ENCODE results near the gene CHD9. TPM values are rescaled to one million over a fixed set of nuclear protein-coding genes. Genes with fewer than 3 reads are reported as not detected.

The CHD9 gene
- total RNA-seq, 1 experiment from 2014 or later: 25.4 TPM

DNA sequence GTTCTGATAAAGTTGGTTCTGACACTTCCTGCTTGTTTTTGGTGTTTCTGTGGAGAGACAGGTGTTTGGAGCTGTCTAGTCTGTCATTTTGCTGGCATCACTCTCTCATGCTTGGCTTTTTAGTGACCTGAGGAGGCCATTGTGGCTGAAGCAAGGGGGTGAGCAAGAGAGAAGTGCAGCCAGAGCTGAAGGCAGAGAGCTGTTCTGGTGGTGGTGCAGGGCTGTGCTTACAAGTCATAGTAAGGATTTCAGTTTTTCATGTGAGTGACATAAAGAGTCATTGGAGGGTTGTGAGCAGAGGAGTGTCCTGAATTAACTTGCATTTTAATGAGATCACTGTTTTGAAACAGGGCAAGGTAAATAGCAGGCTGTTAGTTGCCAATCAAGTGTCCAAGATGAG is 97.5 kb downstream of the CHD9 start:
- in situ Hi-C loops (cut with HindIII; ENCODE audit: low pct_unique_long_range_greater_than_20kb, low sequenced_read_pairs): no loop called here
- POLR2A ChIA-PET: no interaction called here
- no peak for DNase-seq (ENCODE audit: low read depth, low spot score)

DNA sequence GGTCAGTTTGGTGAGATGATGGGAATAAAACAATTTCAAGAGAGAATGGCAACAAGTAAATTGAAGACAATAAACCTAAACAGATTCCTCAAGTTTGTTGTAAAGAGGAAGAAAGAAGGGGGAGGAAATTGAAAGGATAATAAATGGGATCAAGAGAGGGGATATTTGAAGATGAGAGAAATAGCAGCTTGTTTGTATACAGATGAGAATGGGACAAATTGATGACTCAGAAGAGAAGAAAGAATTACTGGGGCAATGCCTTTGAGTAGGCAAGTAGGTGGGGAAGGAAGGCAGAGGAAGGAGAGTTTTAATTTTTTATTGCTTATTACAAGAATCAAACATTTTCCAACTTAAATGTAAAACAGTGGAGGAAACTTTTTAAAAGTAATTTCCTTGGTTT is 98.3 kb downstream of the CHD9 start:
- Histone ChIP-seq H3K9me3 (ENCODE audit: control insufficient read depth, insufficient read depth, low read depth, low read length) (peaks cover 4% of the 10 kb centered on the region; the same call in 1 of the 2 replicates), H3K4me3 (ENCODE audit: low read depth in 2 of 2, low read length in 2 of 2) (no peak overlapping the region), H3K27ac (ENCODE audit: low read length) (no peak overlapping the region), H3K36me3 (ENCODE audit: control insufficient read depth, insufficient read depth, low read length) (peaks cover 2% of the 10 kb centered on the region), H3K4me1 (ENCODE audit: control insufficient read depth, insufficient read depth, low read length) (no peaks in the 10 kb centered on the region), H3K27me3 (ENCODE audit: control insufficient read depth, insufficient read depth, low read length) (no peaks in the 10 kb centered on the region)
- ChIA-PET CTCF (no interaction called here), POLR2A (no interaction called here)
- intact Hi-C loops (cut with micrococcal nuclease; ENCODE audit: unreplicated experiment): no loop called here
- ATAC-seq (no peak), DNase-seq (ENCODE audit: low read depth, low spot score) (no peak)
- BruUV-seq (replicated peaks): no TSS peak
- TF ChIP-seq, protein P1, sequence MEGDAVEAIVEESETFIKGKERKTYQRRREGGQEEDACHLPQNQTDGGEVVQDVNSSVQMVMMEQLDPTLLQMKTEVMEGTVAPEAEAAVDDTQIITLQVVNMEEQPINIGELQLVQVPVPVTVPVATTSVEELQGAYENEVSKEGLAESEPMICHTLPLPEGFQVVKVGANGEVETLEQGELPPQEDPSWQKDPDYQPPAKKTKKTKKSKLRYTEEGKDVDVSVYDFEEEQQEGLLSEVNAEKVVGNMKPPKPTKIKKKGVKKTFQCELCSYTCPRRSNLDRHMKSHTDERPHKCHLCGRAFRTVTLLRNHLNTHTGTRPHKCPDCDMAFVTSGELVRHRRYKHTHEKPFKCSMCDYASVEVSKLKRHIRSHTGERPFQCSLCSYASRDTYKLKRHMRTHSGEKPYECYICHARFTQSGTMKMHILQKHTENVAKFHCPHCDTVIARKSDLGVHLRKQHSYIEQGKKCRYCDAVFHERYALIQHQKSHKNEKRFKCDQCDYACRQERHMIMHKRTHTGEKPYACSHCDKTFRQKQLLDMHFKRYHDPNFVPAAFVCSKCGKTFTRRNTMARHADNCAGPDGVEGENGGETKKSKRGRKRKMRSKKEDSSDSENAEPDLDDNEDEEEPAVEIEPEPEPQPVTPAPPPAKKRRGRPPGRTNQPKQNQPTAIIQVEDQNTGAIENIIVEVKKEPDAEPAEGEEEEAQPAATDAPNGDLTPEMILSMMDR (IDR thresholded peaks at IDR 0.05): no peak
- no peak for TF ChIP-seq POLR2AphosphoS5 (IDR thresholded peaks at IDR 0.05; ENCODE audit: low read depth, low read length)
- TF ChIP-seq, protein P2, sequence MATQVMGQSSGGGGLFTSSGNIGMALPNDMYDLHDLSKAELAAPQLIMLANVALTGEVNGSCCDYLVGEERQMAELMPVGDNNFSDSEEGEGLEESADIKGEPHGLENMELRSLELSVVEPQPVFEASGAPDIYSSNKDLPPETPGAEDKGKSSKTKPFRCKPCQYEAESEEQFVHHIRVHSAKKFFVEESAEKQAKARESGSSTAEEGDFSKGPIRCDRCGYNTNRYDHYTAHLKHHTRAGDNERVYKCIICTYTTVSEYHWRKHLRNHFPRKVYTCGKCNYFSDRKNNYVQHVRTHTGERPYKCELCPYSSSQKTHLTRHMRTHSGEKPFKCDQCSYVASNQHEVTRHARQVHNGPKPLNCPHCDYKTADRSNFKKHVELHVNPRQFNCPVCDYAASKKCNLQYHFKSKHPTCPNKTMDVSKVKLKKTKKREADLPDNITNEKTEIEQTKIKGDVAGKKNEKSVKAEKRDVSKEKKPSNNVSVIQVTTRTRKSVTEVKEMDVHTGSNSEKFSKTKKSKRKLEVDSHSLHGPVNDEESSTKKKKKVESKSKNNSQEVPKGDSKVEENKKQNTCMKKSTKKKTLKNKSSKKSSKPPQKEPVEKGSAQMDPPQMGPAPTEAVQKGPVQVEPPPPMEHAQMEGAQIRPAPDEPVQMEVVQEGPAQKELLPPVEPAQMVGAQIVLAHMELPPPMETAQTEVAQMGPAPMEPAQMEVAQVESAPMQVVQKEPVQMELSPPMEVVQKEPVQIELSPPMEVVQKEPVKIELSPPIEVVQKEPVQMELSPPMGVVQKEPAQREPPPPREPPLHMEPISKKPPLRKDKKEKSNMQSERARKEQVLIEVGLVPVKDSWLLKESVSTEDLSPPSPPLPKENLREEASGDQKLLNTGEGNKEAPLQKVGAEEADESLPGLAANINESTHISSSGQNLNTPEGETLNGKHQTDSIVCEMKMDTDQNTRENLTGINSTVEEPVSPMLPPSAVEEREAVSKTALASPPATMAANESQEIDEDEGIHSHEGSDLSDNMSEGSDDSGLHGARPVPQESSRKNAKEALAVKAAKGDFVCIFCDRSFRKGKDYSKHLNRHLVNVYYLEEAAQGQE (IDR thresholded peaks at IDR 0.05; ENCODE audit: insufficient read depth in 1 of 2, low read depth in 2 of 2, low read length in 1 of 2): no peak
- no peak for TF ChIP-seq SIN3A (IDR thresholded peaks at IDR 0.05; ENCODE audit: borderline replicate concordance, insufficient read depth, low read depth, low read length)
- no peak for TF ChIP-seq TCF7L2 (IDR thresholded peaks at IDR 0.05; ENCODE audit: low read depth, low read length)
- in situ Hi-C loops (cut with HindIII; ENCODE audit: low pct_unique_long_range_greater_than_20kb, low sequenced_read_pairs): no loop called here

More for the DNA sequence above, 97.5 kb downstream of the CHD9 start:
- H3K27ac ChIP-seq (ENCODE audit: low read length): no peak overlapping the region
- H3K27me3 ChIP-seq (ENCODE audit: control insufficient read depth, insufficient read depth, low read length): no peaks in the 10 kb centered on the region
- H3K36me3 ChIP-seq (ENCODE audit: control insufficient read depth, insufficient read depth, low read length): peaks cover 2% of the 10 kb centered on the region
- CTCF ChIA-PET: no interaction called here
- H3K4me1 ChIP-seq (ENCODE audit: control insufficient read depth, insufficient read depth, low read length): no peaks in the 10 kb centered on the region
- intact Hi-C loops (cut with micrococcal nuclease; ENCODE audit: unreplicated experiment): no loop called here
- TF ChIP-seq TCF7L2 (IDR thresholded peaks at IDR 0.05; ENCODE audit: low read depth, low read length) (no peak), SIN3A (IDR thresholded peaks at IDR 0.05; ENCODE audit: borderline replicate concordance, insufficient read depth, low read depth, low read length) (no peak), POLR2AphosphoS5 (IDR thresholded peaks at IDR 0.05; ENCODE audit: low read depth, low read length) (no peak)
- TF ChIP-seq, protein P2 (IDR thresholded peaks at IDR 0.05; ENCODE audit: insufficient read depth in 1 of 2, low read depth in 2 of 2, low read length in 1 of 2): no peak
- TF ChIP-seq, protein P1 (IDR thresholded peaks at IDR 0.05): no peak
- peaks cover 4% of the 10 kb centered on the region; the same call in 1 of the 2 replicates for H3K9me3 ChIP-seq (ENCODE audit: control insufficient read depth, insufficient read depth, low read depth, low read length)
- no TSS peak for BruUV-seq (replicated peaks)
- ATAC-seq: no peak
- H3K4me3 ChIP-seq (ENCODE audit: low read depth in 2 of 2, low read length in 2 of 2): no peak overlapping the region
